Endothelial cell of umbilical vein (primary cell): ENCODE data around the gene CEACAM5. TPM values are rescaled to one million over a fixed set of nuclear protein-coding genes. Genes with fewer than 3 reads are reported as not detected.

Experiments
- BruUV-seq: library from RNA; stranded (reverse); fragments of 400-500 nt; replicated peaks from 2 replicates; lab custom pipeline; 2021; lab: Mats Ljungman, UMichigan
- CTCF ChIA-PET: fragments of 300-600, 350-600 bp; sonication (Branson Sonifier 250); formaldehyde crosslinking; loops from one replicate; lab custom pipeline; 2021; ENCODE audit warnings: antibody characterized with exemption, inconsistent platforms; lab: Charles Lee
- POLR2A ChIA-PET: fragments of 300-600, 350-600 bp; sonication (Branson Sonifier 250); formaldehyde crosslinking; loops from one replicate; lab custom pipeline; 2021; ENCODE audit warnings: antibody characterized with exemption, inconsistent platforms; lab: Charles Lee
- DNase-seq: peaks from one replicate; pipeline ENCODE4 v3.0.0-alpha.2; 2011; ENCODE audit warnings: low read depth, low spot score
- FAIRE-seq: peaks from 2 replicates; lab custom pipeline; 2011; peaks lifted over from hg19 to GRCh38; lab: Jason Lieb, UNC
- H2AFZ ChIP-seq: 2 replicates; pipeline ENCODE4 v1.6.0; 2012; ENCODE audit warnings: low read depth, low read length, control low read depth, inconsistent platforms
- H3K27ac ChIP-seq: 2 replicates; pipeline ENCODE4 v1.5.1; 2011; ENCODE audit warnings: low read depth, mild to moderate bottlenecking, control low read depth, low read length, moderate library complexity; ENCODE audit not compliant: insufficient read depth
- H3K27me3 ChIP-seq, 2 experiments: 2 replicates each; pipeline versions ENCODE4 v1.6.0 to v1.6.1; 2011; ENCODE audit warnings: low read length in 2 of 2, mixed read lengths in 1 of 2; ENCODE audit not compliant: control insufficient read depth in 2 of 2, insufficient read depth in 2 of 2
- H3K36me3 ChIP-seq, 2 experiments: 2 replicates in 1 of 2; 3 replicates in 1 of 2; pipeline ENCODE4 v1.5.1; 2011; ENCODE audit warnings: low read length in 2 of 2, mild to moderate bottlenecking in 1 of 2, moderate library complexity in 1 of 2; ENCODE audit not compliant: control insufficient read depth in 2 of 2, insufficient read depth in 2 of 2; ENCODE audit errors: extremely low read depth in 1 of 2
- H3K4me1 ChIP-seq: 3 replicates; pipeline ENCODE4 v1.5.1; 2011; ENCODE audit warnings: mild to moderate bottlenecking, low read length; ENCODE audit not compliant: control insufficient read depth, insufficient read depth; ENCODE audit errors: extremely low read depth
- H3K4me2 ChIP-seq: 2 replicates; pipeline ENCODE4 v1.6.1; 2011; ENCODE audit warnings: low read length, control low read depth, mixed read lengths; ENCODE audit not compliant: insufficient read depth
- H3K4me3 ChIP-seq, 3 experiments: fragments of 200-600 bp in 1 of 3; sonication (generic), shearing (Covaris generic) in 1 of 3; replicated peaks in 1 of 3; 2 replicates each; pipeline ENCODE4 v1.5.1; 2011 to 2016; ENCODE audit warnings: control low read depth in 3 of 3, low read length in 3 of 3, mild to moderate bottlenecking in 2 of 3, inconsistent platforms in 1 of 3, low read depth in 1 of 3, moderate library complexity in 1 of 3; ENCODE audit not compliant: insufficient read depth in 1 of 3
- H3K79me2 ChIP-seq: 2 replicates; pipeline ENCODE4 v1.6.0; 2012; ENCODE audit warnings: low read length, inconsistent platforms; ENCODE audit not compliant: control insufficient read depth, insufficient read depth
- H3K9ac ChIP-seq: replicated peaks from 2 replicates; pipeline ENCODE3; 2011; ENCODE audit warnings: low read length, control low read depth; ENCODE audit not compliant: insufficient read depth; ENCODE audit errors: extremely low read depth
- H3K9me1 ChIP-seq: replicated peaks from 3 replicates; pipeline ENCODE4 v1.6.0; 2011; ENCODE audit warnings: mild to moderate bottlenecking, low read length; ENCODE audit not compliant: control insufficient read depth, insufficient read depth; ENCODE audit errors: extremely low read depth
- H3K9me3 ChIP-seq: replicated peaks from 2 replicates; pipeline ENCODE4 v1.5.1; 2012; ENCODE audit warnings: low read length, inconsistent platforms; ENCODE audit not compliant: control insufficient read depth, insufficient read depth
- H4K20me1 ChIP-seq: replicated peaks from 2 replicates; pipeline ENCODE3; 2011; ENCODE audit warnings: mild to moderate bottlenecking, low read length; ENCODE audit not compliant: control insufficient read depth, insufficient read depth; ENCODE audit errors: extremely low read depth
- CTCF ChIP-seq, 2 donors: IDR thresholded peaks; 1 replicate in 1 of 2; 2 replicates in 1 of 2; pipeline ENCODE4 v1.5.1; 2011; ENCODE audit warnings: low read length in 2 of 2, mild to moderate bottlenecking in 2 of 2, moderate library complexity in 2 of 2, control low read depth in 1 of 2, inconsistent platforms in 1 of 2, low read depth in 1 of 2; ENCODE audit not compliant: insufficient read depth in 1 of 2; ENCODE audit errors: extremely low read depth in 1 of 2
- EZH2 ChIP-seq: IDR thresholded peaks from 2 replicates; pipeline ENCODE4 v1.6.1; 2012; ENCODE audit warnings: borderline replicate concordance, low read depth, mild to moderate bottlenecking, moderate library complexity, low read length, inconsistent platforms; ENCODE audit not compliant: severe bottlenecking
- FOS ChIP-seq: IDR thresholded peaks from 2 replicates; pipeline ENCODE4 v1.6.1; 2011; ENCODE audit warnings: mild to moderate bottlenecking, low read length, moderate library complexity, borderline replicate concordance; ENCODE audit not compliant: insufficient read depth
- GATA2 ChIP-seq: IDR thresholded peaks from 2 replicates; pipeline ENCODE4 v1.7.0; 2011; ENCODE audit warnings: low read depth, mild to moderate bottlenecking, moderate library complexity, mixed read lengths, low read length; ENCODE audit not compliant: insufficient read length, insufficient read depth
- JUN ChIP-seq: IDR thresholded peaks from 2 replicates; pipeline ENCODE4 v1.6.1; 2011; ENCODE audit warnings: borderline replicate concordance, low read depth; ENCODE audit not compliant: insufficient read length, insufficient read depth
- MAX ChIP-seq: IDR thresholded peaks from 2 replicates; pipeline ENCODE4 v1.6.1; 2011; ENCODE audit not compliant: insufficient read depth, insufficient read length
- MYC ChIP-seq: IDR thresholded peaks from one replicate; pipeline ENCODE4 v1.6.1; 2011; ENCODE audit warnings: mild to moderate bottlenecking, low read depth, low read length
- POLR2A ChIP-seq: IDR thresholded peaks from 2 replicates; pipeline ENCODE4 v1.6.1; 2012; ENCODE audit warnings: low read depth, mild to moderate bottlenecking, control low read depth, low read length
- POLR2AphosphoS5 ChIP-seq: IDR thresholded peaks from 2 replicates; pipeline ENCODE4 v1.6.1; 2012; ENCODE audit warnings: low read depth, mild to moderate bottlenecking, control low read depth, low read length, moderate library complexity; ENCODE audit not compliant: insufficient read depth
- dilution Hi-C: fragments of 300-500 bp; cut with MboI; formaldehyde crosslinking; loops from one replicate; pipeline ENCODE4 v1.15.0; 2019; ENCODE audit warnings: low sequenced_read_pairs; ENCODE audit not compliant: extremely low pct_ligation_motif_present
- intact Hi-C: fragments of 100-400 bp; cut with micrococcal nuclease; formaldehyde crosslinking; loops from one replicate; pipeline ENCODE4 v1.10.0; 2022
- polyA plus RNA-seq, 4 experiments: library from polyadenylated mRNA; depleted of rRNA in 3 of 4; stranded (reverse) in 3 of 4; unstranded in 1 of 4; fragments of >200 nt; gene quantifications; 2 replicates each; pipeline versions ENCODE4 v1.2.1 to v1.2.3, GENCODE V29; 2011 to 2012; ENCODE audit warnings: missing spikeins in 1 of 4
- total RNA-seq: library from RNA; stranded (reverse); gene quantifications from 2 replicates; pipeline ENCODE4 v1.2.3, GENCODE V29; 2021

Gene CEACAM5
- total and polyA plus RNA-seq, 2 donors (not counting 3 experiments of a cell fraction or from before 2014, with no cell fraction given) = not detected

- POLR2A ChIA-PET = no interaction called here
- no peaks in the 10 kb centered on the region for H3K9me3 ChIP-seq
- BruUV-seq = no TSS peak
- H3K79me2 ChIP-seq = no peaks in the 10 kb centered on the region
- no peaks in the 10 kb centered on the region for H3K9me1 ChIP-seq
- H3K27ac ChIP-seq = no peak overlapping the region
- no peak for DNase-seq
- H4K20me1 ChIP-seq = no peaks in the 10 kb centered on the region
- no peak overlapping the region for H3K4me3 ChIP-seq
- CTCF ChIA-PET = no interaction called here
- H2AFZ ChIP-seq = no peak overlapping the region
- no peak for FAIRE-seq
- H3K9ac ChIP-seq = no peak overlapping the region
- H3K27me3 ChIP-seq = peaks cover 4 to 5% of the 10 kb centered on the region in 2 experiments
- no peaks in the 10 kb centered on the region for H3K36me3 ChIP-seq
- H3K4me2 ChIP-seq = no peak overlapping the region
- dilution Hi-C loops (no loop called here), intact Hi-C loops (no loop called here)
- no peak for TF ChIP-seq EZH2
- no peak for TF ChIP-seq MYC
- no peak for TF ChIP-seq FOS
- no peak for TF ChIP-seq GATA2
- no peak for TF ChIP-seq POLR2A
- no peak for TF ChIP-seq JUN
- TF ChIP-seq CTCF (IDR thresholded peaks at IDR 0.05; ENCODE audit: extremely low read depth in 1 of 2, insufficient read depth in 1 of 2, low read depth in 1 of 2, low read length in 2 of 2) = no peak
- no peak for TF ChIP-seq MAX
- no peak for TF ChIP-seq POLR2AphosphoS5
- no peaks in the 10 kb centered on the region for H3K4me1 ChIP-seq
Measured at GRCh38 chr19:41734156-41734555, 25.7 kb downstream of the CEACAM5 start.
